HUDEP-2 (cell line): ENCODE data around the gene SH3BP5L.

ENCODE experiments used
- DNase-seq, 76 experiments: peaks; one replicate each; lab custom pipeline; 2025; ENCODE audit not compliant: unreplicated experiment in 76 of 76; lab: John Stamatoyannopoulos, UW

Gene SH3BP5L

GRCh38 chr1:248787430-248787829 is 38.3 kb downstream of the SH3BP5L start:
- no peak for DNase-seq

- DNase-seq: peak in 10 of 76 experiments; percentile 10 to 44 (median 23)
Observed at GRCh38 chr1:248786156-248786555, 39.6 kb downstream of the SH3BP5L start.

GRCh38 chr1:248783367-248783766 is 42.3 kb downstream of the SH3BP5L start:
- DNase-seq: no peak

GRCh38 chr1:248782416-248783141 is 43.1 kb downstream of the SH3BP5L start:
- no peak for DNase-seq

- peak in 15 of 76 experiments; percentile 1 to 50 (median 13) for DNase-seq
Observed at GRCh38 chr1:248779350-248779749, 46.4 kb downstream of the SH3BP5L start.

- no peak for DNase-seq
Observed at GRCh38 chr1:248778906-248779305, 46.8 kb downstream of the SH3BP5L start.

- no peak for DNase-seq
Observed at GRCh38 chr1:248776991-248777390, 48.7 kb downstream of the SH3BP5L start.

GRCh38 chr1:248775441-248775840 is 50.3 kb downstream of the SH3BP5L start:
- DNase-seq: no peak
